Esophagus squamous epithelium (tissue), 5 donors: ENCODE data around the gene CYTL1. TPM values are rescaled to one million over a fixed set of nuclear protein-coding genes. Genes with fewer than 3 reads are reported as not detected.

Experiments
- DNase-seq: peaks from one replicate; lab custom pipeline; 2025; lab: John Stamatoyannopoulos, UW
- H3K27ac ChIP-seq, 4 donors: fragments of 200-600 bp; sonication (generic); one replicate each; pipeline ENCODE4 v1.5.1; 2016 to 2019; ENCODE audit warnings: mild to moderate bottlenecking in 1 of 4
- H3K27me3 ChIP-seq, 4 donors: fragments of 200-600 bp; sonication (generic); 1 replicate in 3 of 4; 2 replicates in 1 of 4; pipeline versions ENCODE4 v1.5.1 to v1.6.0; 2017 to 2021; ENCODE audit warnings: antibody characterized with exemption in 1 of 4
- H3K36me3 ChIP-seq, 3 donors: fragments of 200-600 bp; sonication (generic); one replicate each; pipeline ENCODE4 v1.5.1; 2016 to 2019
- H3K4me1 ChIP-seq, 3 donors: fragments of 200-600 bp; sonication (generic); one replicate each; pipeline ENCODE4 v1.5.1; 2017 to 2019
- H3K4me3 ChIP-seq, 4 donors: fragments of 200-600 bp; sonication (generic); 1 replicate in 3 of 4; 2 replicates in 1 of 4; pipeline ENCODE4 v1.5.1; 2016 to 2019; ENCODE audit warnings: mild to moderate bottlenecking in 2 of 4, moderate library complexity in 1 of 4
- H3K9me3 ChIP-seq, 3 donors: fragments of 200-600 bp; sonication (generic); one replicate each; pipeline ENCODE4 v1.5.1; 2016 to 2019
- CTCF ChIP-seq, 6 experiments: fragments of 450-650 bp in 4 of 6; fragments of 200-600 bp in 2 of 6; sonication (generic) in 2 of 6; IDR thresholded peaks; one replicate each; pipeline ENCODE4 v1.5.1; 2016 to 2019; ENCODE audit warnings: antibody characterized with exemption in 6 of 6, mild to moderate bottlenecking in 4 of 6, moderate library complexity in 4 of 6
- POLR2A ChIP-seq, 4 donors: fragments of 450-650 bp; IDR thresholded peaks; one replicate each; pipeline ENCODE4 v1.6.1; 2017; ENCODE audit warnings: antibody characterized with exemption in 4 of 4, mild to moderate bottlenecking in 4 of 4, moderate library complexity in 3 of 4
- whole genome bisulfite sequencing, 2 donors: methylation state at CpG; one replicate each; pipeline ENCODE4 v1.1.5; 2018; 5-methylcytosine and 5-hydroxymethylcytosine counted together
- intact Hi-C: fragments of 100-400 bp; cut with DNase I; formaldehyde crosslinking; loops from one replicate; pipeline ENCODE4 v1.15.0; 2022
- total RNA-seq, 4 donors: library from RNA; depleted of rRNA; stranded (reverse); fragments of >200 nt; gene quantifications; one replicate each; pipeline ENCODE4 v1.1.0, GENCODE V29; 2016
- donor health status: DM: yes; HTN: yes; CAD: no.

Gene CYTL1
- total RNA-seq, 4 donors from 2014 or later = 1.0 to 2.5 TPM; not detected in 2

GRCh38 chr4:4980621-4981230 lies 38.5 kb downstream of the CYTL1 start:
- no peak for TF ChIP-seq CTCF (IDR thresholded peaks at IDR 0.05)
- TF ChIP-seq POLR2A (IDR thresholded peaks at IDR 0.05) = no peak
- intact Hi-C loops = no loop called here
- Histone ChIP-seq H3K27ac (peak overlapping the region in 1 of 4 donors; percentile 60), H3K4me3 (no peak overlapping the region), H3K9me3 (no peaks in the 10 kb centered on the region), H3K36me3 (no peaks in the 10 kb centered on the region), H3K27me3 (no peaks in the 10 kb centered on the region), H3K4me1 (no peaks in the 10 kb centered on the region)
- no peak for DNase-seq
- 58 to 64% methylated on average over 8 to 10 of the region's 12 CpGs for WGBS, 2 donors

DNA sequence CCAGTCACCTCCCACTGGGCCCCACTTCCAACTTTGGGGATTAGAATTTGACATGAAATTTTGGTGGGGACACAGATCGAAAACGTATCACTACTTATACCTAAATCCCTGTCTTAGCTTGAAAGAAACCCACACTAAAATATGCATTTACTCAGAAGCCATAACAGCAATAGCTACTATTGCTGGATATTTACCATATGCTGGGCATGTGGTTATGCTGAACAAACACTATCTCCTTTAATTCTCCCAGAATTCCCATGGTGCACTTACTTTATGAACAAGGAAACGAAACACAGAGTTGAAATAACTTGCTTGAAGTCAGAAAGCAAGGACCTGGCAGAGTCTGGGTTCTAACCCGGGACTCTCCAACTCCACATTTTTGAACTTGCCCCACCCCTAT lies 39.3 kb downstream of the CYTL1 start:
- no peak overlapping the region for H3K4me3 ChIP-seq
- peaks cover 0 to 4% (median 0%) of the 10 kb centered on the region in 3 donors for H3K9me3 ChIP-seq
- DNase-seq = no peak
- 65 to 81% methylated on average over 4 of the region's 4 CpGs for WGBS, 2 donors
- H3K4me1 ChIP-seq = no peaks in the 10 kb centered on the region
- no peak overlapping the region for H3K27ac ChIP-seq
- H3K27me3 ChIP-seq = peaks cover 0 to under 1% (median 0%) of the 10 kb centered on the region in 4 donors
- TF ChIP-seq CTCF (IDR thresholded peaks at IDR 0.05) (no peak), POLR2A (IDR thresholded peaks at IDR 0.05) (no peak)
- intact Hi-C loops = no loop called here
- no peaks in the 10 kb centered on the region for H3K36me3 ChIP-seq

DNA sequence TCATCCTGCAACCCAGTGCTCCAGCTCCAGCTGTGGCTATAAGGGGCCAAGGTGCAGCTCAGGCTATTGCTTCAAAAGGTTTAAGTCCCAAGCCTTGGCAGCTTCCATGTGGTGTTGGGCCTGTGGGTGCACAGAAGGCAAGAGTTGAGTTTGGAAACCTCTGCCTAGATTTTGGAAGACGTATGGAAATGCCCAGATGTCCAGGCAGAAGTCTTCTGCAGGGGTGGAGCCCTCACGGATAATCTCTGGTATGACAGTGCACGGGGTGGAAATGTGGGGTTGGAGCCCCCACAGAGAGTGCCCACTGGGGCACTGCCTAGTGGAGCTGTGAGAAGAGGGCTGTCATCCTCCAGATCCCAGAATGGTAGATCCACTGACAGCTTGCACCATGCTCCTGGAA lies 44.5 kb downstream of the CYTL1 start:
- 80 to 94% methylated on average over 2 to 3 of the region's 3 CpGs for WGBS, 2 donors
- Histone ChIP-seq H3K27ac (no peak overlapping the region), H3K9me3 (peaks cover 0 to 9% (median 0%) of the 10 kb centered on the region in 3 donors), H3K27me3 (peaks cover 0 to 5% (median 0%) of the 10 kb centered on the region in 4 donors), H3K4me1 (no peaks in the 10 kb centered on the region), H3K4me3 (no peak overlapping the region), H3K36me3 (no peaks in the 10 kb centered on the region)
- intact Hi-C loops = no loop called here
- TF ChIP-seq POLR2A (IDR thresholded peaks at IDR 0.05) = no peak
- no peak for TF ChIP-seq CTCF (IDR thresholded peaks at IDR 0.05)
- no peak for DNase-seq

DNA sequence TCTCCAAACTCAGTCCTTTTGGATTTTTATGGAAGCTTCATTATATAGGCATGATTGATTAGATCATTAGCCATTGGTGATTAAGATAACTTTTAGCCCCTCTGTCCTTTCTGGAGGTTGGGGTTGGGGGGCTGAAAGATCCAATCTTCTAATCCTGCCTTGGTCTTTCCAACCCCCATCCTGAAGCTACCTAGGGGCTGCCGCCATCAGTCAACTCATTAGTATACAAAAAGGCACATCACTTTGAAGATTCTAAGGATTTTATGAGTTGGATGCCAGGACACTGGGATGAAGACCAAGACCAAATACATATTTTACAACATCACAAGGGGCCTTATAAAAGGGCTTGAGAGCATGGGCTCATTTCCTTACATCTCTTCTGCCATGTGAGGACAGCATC lies 47.5 kb downstream of the CYTL1 start:
- Histone ChIP-seq H3K27me3 (peaks cover 0 to 5% (median 0%) of the 10 kb centered on the region in 4 donors), H3K27ac (no peak overlapping the region), H3K36me3 (no peaks in the 10 kb centered on the region), H3K4me3 (no peak overlapping the region), H3K4me1 (no peaks in the 10 kb centered on the region), H3K9me3 (peaks cover 0 to 9% (median 0%) of the 10 kb centered on the region in 3 donors)
- 80 to 85% methylated on average over 1 of the region's 1 CpG for WGBS, 2 donors
- intact Hi-C loops = no loop called here
- DNase-seq = no peak
- TF ChIP-seq CTCF (IDR thresholded peaks at IDR 0.05) = no peak
- TF ChIP-seq POLR2A (IDR thresholded peaks at IDR 0.05) = no peak

DNA sequence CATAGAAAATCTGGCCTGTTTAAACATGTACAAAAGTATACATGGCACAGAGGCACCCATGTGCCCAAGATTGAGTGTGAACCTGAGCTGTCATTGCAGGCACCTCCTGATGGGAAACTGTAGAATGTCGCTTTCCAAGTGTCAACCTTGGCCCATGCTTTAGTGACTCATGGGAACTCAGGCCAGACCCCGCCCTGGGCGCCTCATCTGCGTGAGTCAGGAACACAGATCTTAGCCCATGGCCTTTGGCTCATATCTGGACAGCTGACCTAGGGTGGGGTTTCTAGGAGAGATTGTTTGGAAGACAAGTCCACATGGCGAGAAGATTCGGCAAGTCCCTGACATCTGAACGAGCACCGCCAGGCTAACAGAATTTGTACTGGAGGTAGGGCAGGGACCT lies 50.0 kb downstream of the CYTL1 start:
- TF ChIP-seq CTCF (IDR thresholded peaks at IDR 0.05) (no peak), POLR2A (IDR thresholded peaks at IDR 0.05) (no peak)
- no peaks in the 10 kb centered on the region for H3K4me1 ChIP-seq
- no peak overlapping the region for H3K4me3 ChIP-seq
- H3K27me3 ChIP-seq = no peaks in the 10 kb centered on the region
- DNase-seq = no peak
- no peak overlapping the region for H3K27ac ChIP-seq
- intact Hi-C loops = no loop called here
- 68 to 78% methylated on average over 5 to 8 of the region's 8 CpGs for WGBS, 2 donors
- no peaks in the 10 kb centered on the region for H3K9me3 ChIP-seq
- no peaks in the 10 kb centered on the region for H3K36me3 ChIP-seq
